Left renal cortex interstitium (tissue), 4 donors: ENCODE data around the gene NSMF. TPM values are rescaled to one million over a fixed set of nuclear protein-coding genes. Genes with fewer than 3 reads are reported as not detected.

ENCODE experiments used
- DNase-seq, 4 donors: peaks; one replicate each; pipeline ENCODE4 v3.0.0-alpha.2; 2013; ENCODE audit warnings: low read depth in 4 of 4, low spot score in 2 of 4, missing footprints in 1 of 4
- polyA plus RNA-seq, 4 donors: library from polyadenylated mRNA; unstranded; fragments of 120-200 nt; gene quantifications; one replicate each; pipeline ENCODE4 v1.2.1, GENCODE V29; 2013; ENCODE audit not compliant: insufficient read length in 4 of 4

Gene NSMF
- polyA plus RNA-seq, 4 donors: 48.1 to 52.4 (median 49.4) TPM

- DNase-seq: no peak
Measured at GRCh38 chr9:137492464-137493363, 33.6 kb upstream of the NSMF start.

- no peak for DNase-seq
Measured at GRCh38 chr9:137491735-137492432, 32.8 kb upstream of the NSMF start.

- no peak for DNase-seq
Measured at GRCh38 chr9:137490532-137491186, 31.5 kb upstream of the NSMF start.

GRCh38 chr9:137488906-137489305, 29.8 kb upstream of the NSMF start:
- DNase-seq: no peak

- DNase-seq: no peak
Measured at GRCh38 chr9:137488327-137488653, 29.2 kb upstream of the NSMF start.

GRCh38 chr9:137487454-137488326, 28.6 kb upstream of the NSMF start:
- DNase-seq: no peak

- DNase-seq: no peak
Measured at GRCh38 chr9:137486545-137487453, 27.7 kb upstream of the NSMF start.

- no peak for DNase-seq
Measured at GRCh38 chr9:137486141-137486490, 27.0 kb upstream of the NSMF start.

GRCh38 chr9:137485343-137486140, 26.4 kb upstream of the NSMF start:
- DNase-seq: no peak

GRCh38 chr9:137484551-137485315, 25.6 kb upstream of the NSMF start:
- no peak for DNase-seq

GRCh38 chr9:137482094-137482781, 23.1 kb upstream of the NSMF start:
- no peak for DNase-seq

GRCh38 chr9:137480686-137481683, 21.9 kb upstream of the NSMF start:
- no peak for DNase-seq

GRCh38 chr9:137479892-137480685, 21.0 kb upstream of the NSMF start:
- DNase-seq: no peak

GRCh38 chr9:137478962-137479861, 20.1 kb upstream of the NSMF start:
- no peak for DNase-seq

- DNase-seq: no peak
Measured at GRCh38 chr9:137478613-137478961, 19.5 kb upstream of the NSMF start.
